COLO829 (cell line): ENCODE data around the gene MOB3B.
A peak's percentile ranks its signal among the peaks of the same experiment; 100 is the strongest.

Source experiments
- DNase-seq: peaks from one replicate; pipeline ENCODE4 v3.0.0; 2012; ENCODE audit warnings: low spot score

The MOB3B gene

DNA sequence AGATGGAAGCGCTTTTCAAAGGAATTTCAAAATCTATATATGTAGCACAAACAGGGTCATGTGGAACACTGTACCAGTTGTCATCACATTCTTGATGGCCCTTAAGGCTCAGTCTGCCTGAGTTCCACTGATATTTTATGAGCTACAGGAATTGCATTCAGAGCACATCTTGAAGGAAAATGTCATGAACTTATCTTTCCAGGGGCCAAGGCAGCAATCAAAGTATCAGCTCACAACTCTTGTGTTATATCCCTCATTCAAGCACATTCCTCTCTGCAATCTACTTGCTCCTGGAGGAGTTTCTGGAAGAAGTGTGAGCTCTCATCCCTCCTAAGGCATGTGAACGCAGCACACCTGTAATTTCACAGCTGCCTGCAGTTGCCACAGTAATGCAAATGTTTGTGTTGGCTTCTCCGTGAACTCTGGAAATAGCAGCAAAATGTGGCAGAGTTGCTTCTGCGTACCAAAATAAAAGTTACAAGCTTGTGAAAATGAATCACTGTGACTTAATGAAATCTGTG lies 143.0 kb downstream of the MOB3B start:
- no peak for DNase-seq

DNA sequence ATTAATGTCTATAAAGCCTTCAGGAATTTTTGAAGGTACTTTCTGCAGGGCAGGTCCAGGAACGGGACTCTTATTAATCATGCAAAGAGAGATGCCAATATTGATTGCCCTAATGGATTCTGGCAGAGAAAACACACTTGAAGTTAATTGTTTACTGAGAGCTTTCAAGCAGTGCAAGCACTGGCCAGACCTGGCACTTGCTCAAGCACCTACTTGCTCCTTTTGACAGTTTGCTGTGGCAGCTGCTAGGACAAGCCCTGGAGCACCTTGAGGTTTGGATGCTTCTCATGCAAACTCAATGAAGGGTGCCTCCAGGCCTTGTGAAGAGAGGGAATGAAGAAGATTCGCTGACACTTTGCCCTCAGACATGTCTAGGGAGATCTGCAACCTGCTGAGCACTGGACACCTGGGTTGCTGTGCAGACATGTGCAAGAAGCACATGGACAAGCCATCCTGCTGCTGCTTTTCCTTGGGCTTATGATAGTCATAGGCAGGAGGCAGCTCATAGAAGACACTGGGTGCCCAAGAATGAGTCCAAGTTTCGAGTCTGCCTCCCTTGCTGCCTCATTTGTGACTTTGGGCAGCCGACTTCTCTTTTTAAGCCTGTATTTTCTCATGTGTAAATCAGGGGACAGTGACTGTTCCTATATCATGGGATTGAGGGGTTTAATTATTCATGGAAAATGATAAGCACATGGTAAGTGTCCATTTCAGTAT lies 143.8 kb downstream of the MOB3B start:
- DNase-seq: no peak

DNA sequence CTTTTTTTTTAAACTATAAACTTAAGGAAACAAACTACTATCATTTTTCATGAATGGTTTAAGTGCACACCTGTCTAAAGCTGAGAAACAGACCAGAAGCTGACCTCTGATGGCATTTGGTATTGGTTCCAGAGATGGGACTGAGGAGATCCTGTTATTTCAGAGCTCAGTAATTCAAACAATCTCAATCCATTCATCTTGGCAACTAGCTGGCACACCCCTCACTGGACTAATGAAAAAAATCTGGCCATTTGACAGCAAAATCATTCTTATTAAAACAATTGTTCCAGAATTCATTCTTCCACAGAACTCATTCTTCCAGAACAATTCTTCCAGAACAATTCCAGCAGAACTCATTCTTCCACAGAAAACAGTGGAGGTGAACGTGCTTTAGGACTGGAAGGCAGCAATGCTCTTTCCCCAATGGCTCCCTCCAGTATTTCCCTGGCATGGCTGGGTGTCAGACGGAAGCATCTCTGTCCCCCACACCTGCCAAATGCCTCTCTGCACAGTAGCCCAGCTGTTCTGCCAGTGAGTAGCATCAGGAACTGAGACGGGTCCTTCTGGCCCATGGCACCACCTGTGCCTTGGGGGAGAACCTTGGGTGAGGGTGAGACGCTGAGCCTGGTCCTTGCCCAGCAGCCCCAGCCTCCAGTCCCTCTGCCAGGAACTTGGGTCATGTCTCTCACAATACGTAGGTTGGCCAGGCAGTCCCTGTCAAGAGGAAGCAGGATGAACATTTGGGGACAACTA lies 145.2 kb downstream of the MOB3B start:
- DNase-seq: no peak

DNA sequence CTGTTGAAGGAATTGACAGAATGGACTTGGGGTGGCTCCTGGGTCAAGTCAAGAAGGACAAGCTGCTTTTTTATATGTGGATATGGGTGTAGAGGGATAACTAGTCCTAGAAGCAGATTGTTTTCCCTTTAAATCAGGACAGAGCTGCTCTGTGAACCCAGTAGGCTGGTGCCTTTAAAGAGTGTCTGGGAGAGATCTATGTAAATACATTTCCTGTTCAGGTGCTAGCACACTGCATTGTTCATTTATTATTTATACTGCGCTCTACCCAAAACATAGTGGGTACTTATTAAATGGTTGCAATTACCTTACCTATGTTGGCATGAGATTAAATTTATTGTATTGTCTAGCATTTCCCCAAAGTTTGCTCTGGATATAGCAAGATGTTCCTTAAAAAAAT lies 146.1 kb downstream of the MOB3B start:
- DNase-seq: no peak

DNA sequence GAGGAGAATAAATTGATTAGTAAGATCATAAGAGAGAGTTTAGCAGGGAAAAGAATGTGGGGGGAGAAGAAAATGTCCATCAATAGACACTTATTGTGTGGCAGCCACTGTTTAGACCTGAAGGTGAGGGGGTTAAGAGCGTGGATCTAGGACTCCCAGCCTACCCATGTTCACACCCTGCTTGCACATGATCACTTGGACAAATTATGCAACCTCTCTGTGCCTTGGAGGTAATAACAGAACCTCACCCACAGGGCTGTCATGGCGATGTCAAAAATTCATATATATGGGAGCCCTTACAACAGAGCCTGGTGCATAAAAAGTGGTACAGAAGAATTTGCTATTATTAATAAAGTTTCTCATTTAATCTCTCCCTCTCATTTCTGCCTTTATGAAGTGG lies 146.6 kb downstream of the MOB3B start:
- DNase-seq: no peak

DNA sequence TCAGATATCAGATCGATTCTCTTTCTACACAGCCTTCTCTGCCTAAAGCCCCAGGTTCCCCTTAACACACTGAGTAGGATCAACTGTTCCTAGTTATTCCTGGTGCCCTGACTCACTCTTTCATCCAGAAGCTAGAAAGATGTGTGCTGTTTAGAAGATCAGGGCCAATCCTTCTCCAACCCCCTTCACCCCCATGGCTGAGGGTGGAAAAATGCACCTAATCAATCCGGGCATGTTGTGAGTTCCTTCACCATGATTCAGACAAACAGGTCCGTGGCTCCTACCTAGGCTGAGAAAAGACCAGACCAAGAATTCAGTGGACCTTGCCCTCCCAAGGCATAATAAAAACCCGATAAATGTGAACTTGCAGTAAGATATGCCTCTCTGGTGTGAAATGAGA lies 147.3 kb downstream of the MOB3B start:
- no peak for DNase-seq

DNA sequence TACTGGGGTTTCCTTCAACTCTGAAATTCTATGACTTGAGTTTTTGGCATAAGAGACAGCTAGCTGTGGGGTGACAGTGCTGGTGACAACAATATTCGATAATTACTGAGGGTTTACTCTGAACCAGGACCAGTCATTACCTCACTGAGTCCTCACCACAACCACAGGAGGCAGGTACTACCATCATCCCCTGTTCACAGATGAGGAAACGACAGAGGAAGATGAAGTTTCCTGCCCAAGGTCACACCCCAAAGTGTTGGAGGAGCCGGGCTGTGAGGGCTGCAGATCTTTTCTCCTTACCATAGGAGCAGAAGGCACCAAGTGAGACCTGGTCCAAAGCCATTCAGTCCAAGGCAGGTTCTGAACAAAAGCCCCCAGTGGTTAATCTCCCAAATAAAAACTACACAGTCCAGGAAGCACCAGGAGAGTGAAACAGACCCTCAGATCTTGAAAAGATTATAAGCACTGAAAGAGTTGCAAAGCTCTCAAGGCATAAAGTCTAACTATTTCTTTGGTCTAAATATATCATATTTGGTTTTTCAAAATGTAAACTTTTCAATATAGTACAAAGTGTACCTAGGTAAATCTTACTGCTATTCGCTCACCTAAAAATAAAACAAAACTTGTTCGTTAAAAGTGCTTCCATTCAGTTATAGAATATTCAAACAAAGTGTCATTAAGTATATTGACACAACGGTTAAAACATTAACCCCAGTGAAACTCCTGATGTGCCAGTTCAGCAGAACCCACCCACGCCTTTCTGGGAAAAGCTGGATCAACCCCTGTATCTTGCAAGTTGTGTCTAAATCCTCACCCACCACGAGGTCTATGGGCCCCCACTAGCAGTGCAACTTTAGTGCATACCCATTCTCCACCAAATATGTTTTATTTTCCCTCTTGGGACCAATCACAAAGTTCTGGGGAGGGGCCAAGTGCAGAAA lies 150.0 kb downstream of the MOB3B start:
- DNase-seq: no peak

DNA sequence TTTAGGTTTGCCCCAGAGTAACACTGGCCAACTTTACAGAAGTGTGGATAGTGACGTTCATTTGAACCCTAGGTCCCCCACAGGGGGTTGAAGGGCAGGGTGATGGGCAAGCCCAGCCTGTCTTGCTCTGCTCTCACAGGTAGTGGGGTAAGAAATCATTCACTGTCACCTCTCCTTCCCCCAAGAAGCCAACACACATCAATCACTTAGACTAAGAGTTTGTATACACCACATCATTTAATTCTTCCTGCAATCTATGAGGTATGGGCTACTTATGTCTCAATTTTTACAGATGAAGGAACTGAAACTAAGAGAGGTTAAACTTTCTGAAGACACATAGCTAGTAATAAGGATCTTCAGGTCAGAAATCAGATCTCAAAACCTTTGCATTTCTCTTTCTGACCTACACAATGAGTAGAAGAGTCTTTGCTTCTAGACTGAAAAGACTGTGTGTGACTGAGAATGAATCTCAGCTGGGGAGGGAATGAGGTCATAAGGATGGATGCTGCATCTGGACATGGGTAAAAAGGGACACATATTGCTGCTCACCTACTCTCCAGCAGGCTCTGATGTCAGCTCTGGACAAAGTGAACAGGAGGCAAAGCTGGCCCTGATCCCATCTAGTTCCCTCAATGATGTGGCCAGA lies 151.7 kb downstream of the MOB3B start:
- DNase-seq: no peak

DNA sequence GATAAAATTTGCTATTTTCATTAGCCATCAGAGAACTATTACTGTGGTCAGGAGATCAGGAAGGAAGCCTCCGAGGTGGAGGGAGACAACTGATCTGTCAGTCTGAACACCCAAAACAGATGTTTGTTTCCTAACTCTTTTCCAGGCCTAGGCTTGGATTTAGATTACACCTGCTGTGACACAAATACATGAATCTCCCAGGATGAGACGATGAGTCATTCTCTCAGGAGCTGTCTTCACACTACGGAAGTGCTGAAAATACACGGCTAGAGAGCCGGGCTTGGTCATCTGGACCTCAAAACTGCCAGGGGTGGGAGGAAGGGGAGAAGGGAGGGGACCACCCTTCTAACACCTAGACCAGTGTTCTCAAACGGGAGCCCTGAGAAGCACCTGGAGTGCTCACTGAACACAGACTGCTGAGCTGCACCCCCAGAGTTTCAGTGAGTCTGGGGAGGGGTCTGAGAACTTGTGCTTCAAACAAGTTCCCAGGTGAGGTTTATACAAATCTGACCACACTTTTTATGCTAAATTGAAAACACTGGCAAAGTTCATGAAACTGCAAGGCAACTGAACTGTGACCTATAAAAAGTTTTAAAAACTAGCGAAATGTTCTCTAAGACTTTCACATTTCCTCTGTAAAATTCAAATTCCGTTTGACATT lies 152.3 kb downstream of the MOB3B start:
- DNase-seq: no peak

DNA sequence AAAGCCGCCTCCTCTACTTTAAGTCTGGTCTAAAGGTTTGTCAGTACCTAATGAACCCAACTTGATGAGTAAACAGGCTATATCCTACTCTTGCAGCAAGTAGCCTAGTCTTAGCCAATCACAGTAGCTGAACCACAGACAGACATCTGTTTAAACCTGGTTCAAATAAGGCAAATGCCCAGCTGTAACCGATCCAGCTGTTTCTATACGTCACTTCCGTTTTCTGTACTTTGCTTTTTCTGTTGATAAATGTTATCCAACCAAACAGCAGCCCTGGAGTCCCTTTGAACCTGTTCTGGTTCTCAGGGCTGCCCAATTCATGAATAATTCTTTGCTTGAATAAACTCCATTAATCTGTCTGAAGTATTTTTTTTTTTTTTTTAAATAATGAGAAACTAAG lies 155.8 kb downstream of the MOB3B start:
- no peak for DNase-seq

DNA sequence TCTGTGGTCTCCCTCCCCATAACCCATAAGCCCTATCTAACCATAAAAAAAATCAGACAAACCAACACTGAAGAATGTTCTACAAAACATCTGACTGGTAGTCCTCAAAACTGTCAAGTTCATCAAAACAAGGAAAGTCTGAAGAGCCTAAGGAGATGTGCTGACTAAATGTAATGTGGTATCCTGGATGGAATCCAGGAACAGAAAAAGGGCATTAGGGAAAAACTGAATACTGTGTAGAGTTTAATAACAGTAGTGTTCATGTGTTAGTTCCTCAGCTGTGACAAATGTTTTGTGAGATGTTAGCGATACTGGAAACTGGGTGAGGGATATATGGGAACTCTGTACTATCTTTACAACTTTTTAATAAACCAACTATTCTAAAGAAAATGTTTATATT lies 157.0 kb downstream of the MOB3B start:
- DNase-seq: peak; percentile 7

DNA sequence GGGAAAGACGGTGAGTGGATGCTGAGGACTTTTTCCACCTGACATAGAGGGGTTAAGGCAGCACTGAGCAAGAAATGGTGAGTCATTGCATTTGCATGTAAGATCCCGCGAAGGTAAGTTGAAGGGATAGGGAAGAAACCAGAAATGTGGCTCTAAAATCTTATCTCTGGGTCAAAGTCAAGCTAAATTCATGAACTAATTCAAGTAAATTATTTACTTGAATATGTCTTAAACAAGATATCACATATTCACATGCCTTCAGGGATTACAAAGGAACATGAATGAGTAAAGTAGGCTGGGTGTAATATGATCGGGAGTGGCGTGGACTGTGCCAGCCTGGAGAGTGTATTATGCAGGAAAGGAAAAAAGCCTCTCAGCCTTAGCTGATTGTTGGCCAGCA lies 158.2 kb downstream of the MOB3B start:
- DNase-seq: no peak

DNA sequence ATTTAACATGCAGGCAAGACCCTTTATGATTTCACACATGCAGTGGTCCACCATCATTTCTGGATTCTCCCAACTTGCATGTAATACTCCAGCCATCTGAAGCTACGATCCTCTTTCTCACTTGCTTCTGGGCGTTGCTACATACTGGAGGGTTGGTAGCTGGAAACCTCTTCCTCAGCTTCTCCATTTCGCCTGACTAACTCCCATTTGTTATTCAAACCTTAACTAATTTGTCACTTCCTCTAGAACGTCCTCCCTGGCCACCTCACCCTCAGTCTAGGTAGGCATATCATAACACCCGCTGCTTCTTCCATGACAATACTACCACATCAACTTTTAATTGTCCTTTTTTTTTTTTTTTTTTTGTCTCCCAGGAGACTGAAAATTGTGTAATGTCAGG lies 160.0 kb downstream of the MOB3B start:
- no peak for DNase-seq

DNA sequence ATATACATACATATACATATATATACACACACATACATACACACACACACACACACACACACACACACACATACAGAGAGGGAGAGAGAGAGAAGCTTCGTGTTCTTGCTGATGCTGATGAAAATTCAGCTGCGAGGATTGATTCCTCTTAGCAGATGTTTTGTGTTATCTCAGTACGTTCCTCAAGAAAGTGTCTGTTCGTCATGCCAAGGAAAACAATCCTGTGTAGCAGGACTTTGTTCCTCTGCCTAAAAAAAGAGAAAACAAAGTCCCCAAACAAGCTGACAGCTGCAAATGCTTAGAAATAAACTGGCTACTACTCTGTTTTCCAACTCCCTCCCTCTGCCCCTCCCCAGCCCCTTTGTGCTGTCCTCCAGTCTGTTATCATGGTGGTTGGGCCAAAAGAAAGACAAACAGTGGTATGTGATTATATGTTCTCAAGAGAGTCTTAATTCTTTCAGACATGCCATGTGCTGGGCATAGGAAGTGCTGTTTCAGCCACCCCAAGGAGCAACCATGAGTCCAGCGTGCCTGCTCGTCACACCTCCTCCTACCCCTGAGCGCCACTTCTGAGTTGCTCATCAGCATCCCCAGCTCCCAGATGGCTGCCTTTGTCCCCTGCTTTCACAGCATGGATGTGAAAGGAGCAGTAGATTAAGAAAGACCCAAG lies 161.2 kb downstream of the MOB3B start:
- DNase-seq: no peak

DNA sequence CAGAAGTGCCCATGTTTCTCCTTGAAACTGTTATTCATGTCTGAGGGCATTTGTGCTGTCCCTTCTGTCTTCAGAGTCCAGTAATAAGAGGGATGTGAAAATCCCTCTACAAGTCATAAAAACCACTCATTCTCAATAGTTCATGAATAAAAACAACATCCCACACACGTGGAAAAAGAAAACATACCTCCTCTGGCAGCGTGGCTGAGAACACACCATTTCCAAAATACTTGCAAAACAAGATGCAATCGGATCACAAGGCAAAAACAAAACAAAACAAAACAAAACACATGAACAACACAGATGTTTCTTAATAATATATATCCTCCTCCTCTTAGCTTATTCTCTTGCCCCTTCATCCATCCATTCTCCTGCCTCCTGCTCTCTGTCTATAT lies 161.7 kb downstream of the MOB3B start:
- DNase-seq: no peak

DNA sequence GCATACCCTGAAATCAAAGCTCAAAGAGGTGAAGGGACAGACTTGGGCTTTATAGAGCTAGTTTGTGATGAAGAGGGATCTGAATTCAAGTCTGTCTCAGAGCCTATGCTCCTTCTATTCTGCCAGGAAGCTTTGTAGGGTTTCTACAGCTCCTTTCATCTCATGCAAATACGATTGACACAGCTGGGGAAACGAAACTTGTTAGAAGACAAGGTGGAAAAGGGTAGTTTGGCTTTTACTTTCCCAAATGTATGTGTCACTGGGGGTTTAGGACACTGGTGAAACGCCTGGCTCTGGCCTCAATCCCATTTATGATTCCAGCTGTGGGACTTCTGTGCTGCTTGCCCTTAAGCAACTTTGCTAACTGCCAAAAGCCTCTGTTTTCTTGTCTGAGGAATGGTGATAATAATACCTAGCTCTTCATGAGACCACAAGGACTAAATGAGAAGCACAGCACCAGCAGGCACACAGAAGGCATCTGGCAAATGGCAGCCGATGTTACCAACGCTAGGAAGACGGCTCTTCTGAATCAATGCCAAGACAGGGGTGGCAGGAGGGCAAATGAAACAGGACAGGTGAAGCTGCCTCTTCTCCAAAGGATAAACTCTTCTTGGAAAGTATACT lies 162.3 kb downstream of the MOB3B start:
- no peak for DNase-seq

DNA sequence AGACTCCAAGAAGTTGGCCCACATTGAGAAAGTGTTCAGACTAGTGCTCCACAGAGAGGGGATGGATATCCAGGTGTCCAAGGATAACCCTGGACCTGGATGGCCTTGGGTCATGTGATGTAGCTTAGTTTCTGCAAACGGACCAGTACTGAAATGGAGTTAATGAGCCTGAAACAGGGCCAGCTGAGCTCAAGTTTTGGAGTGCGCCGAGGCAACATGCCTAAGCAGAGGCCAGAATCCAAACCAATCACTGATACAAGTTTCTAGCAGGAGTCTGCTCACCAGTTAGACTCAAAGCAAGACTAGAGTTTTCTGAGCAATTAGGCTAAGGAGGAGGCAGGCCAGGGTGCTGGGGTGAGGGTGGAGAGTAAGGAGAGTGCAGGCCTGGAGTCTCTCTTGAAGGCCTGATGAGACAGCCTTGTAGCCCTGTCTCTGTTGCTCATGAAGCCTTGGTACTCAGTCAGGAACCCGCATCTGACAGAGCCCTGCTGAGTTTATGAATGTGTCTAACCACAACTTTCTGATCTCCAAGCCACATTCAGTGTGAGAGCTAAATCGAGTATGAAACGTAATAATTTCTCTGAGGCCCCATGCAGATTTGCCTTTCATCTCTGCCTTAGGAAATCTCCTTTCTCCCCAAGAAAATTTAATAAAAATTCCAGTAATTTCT lies 163.8 kb downstream of the MOB3B start:
- no peak for DNase-seq

DNA sequence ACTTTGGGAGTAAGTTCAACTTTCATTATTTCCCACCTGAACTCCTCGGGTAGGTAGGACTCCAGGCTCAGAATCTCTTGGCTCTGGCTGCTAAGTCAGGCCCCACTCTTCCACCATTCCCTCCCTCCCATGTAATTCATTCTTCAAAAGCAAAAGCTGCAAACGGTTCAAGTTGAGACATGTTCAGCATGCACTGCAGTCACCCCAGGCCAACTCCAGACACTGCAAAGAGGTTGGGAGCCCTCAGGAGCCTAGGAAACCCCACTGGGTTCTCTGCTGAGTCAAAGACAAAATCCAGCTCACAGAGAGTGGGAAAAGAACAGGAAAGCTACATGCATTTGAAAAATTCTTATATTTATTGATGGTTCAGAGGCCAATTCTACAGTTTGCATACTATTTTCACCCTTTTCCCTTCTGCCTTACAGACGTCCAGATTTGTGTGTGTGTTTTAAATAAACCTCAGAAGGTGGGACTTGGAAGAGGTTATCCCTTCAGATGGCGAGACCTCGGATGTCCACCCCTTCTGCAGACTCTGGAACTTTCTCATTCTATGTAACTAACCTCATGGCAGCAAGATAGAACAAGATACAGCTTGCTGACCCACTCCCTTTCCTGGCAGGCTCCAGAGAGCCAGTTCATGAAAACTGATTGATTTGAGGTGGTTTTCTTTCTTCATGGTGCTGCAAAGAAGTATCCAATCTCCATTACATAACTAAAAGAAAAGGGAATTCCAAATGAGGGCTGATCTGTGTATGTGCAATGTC lies 167.0 kb downstream of the MOB3B start:
- DNase-seq: no peak

DNA sequence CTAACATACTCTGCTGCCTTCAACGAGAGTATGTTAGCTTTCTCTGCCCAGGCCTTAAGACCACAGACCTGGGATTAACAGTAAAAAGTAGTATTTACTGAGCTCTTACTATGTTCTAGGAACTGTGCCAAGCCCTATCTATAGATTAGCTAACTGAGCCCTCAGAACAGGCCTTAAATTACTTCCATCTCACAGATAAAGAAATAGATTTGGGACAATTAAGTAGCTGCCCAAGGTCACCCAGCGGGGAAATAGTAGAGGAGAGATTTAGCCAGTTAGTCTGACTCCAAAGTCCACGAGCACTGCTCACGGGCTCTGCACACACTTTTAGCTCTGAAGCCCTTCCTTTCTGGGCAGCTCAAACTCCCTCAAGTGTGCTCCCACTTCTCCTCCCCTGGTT lies 168.1 kb downstream of the MOB3B start:
- DNase-seq: no peak
